OCI-M1 (cell line): ENCODE measurements around the gene MAMDC4.
A peak's percentile ranks its signal among the peaks of the same experiment; 100 is the strongest.
"Not testable (repeated sequence)": the region's sequence is repeated elsewhere in the genome, so short reads cannot be mapped to it uniquely, and the experiment has no call there.

ENCODE experiments used
- DNase-seq: peaks from one replicate; lab custom pipeline; 2025; lab: John Stamatoyannopoulos, UW

Gene MAMDC4

DNA sequence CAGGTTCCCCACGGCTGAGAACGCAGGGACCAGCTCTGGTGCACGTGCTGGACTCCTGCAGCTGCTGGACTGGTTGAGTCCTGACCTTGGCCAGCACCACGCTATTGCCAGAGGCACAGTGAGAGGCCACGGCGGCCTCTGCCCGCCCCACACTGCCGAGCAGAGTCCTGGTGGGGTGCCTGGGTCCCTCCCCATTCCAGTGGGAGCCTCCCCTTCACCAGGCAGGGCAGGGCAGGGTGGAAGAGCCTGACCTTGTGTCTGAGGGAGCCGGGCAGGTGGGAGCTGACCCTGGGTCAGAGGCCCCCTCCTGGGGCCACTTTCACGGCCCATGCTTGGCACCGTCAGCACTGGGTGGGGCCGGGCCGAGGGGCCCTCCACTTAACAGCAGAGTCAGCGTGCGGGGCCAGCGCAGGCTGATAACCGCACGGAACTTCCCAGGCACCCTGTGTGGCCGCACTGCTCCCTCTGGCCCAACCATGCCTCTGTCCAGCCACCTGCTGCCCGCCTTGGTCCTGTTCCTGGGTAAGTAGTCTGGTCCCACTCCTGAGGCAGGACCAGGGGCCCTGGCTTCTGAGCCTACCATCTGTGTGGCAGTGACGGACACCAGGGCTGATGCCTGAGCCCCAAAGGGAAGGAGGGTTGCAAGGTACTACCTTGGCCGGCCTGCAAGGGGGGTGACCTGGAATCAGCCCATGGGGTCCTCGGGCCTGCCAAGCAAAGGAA lies at the start of gene MAMDC4:
Gene MAMDC4, plus strand, starts transcription at position 406 of the 723 bp plus-strand sequence. Its CDS starts 71 bp downstream, at position 477.
- DNase-seq = no peak

DNA sequence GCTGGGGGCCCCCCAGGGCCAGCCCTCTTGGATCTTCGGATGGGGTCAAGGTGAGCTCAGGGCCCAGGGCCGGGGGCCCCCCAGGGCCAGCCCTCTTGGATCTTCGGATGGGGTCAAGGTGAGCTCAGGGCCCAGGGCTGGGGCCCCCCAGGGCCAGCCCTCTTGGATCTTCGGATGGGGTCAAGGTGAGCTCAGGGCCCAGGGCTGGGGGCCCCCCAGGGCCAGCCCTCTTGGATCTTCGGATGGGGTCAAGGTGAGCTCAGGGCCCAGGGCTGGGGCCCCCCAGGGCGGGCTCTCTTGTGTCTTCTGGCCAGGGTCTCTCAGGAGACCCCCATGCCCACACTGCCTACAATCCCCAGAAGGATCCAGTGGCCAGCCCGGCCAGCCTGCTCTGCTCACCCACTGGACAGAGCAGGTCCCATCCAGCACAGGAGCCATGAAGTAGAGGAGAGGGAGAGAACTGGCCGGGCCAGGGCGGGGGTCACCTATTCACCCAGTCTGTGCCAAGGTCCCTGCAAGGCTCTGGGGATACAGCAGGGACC lies 49.1 kb upstream of the MAMDC4 start:
- DNase-seq = not testable (repeated sequence)

DNA sequence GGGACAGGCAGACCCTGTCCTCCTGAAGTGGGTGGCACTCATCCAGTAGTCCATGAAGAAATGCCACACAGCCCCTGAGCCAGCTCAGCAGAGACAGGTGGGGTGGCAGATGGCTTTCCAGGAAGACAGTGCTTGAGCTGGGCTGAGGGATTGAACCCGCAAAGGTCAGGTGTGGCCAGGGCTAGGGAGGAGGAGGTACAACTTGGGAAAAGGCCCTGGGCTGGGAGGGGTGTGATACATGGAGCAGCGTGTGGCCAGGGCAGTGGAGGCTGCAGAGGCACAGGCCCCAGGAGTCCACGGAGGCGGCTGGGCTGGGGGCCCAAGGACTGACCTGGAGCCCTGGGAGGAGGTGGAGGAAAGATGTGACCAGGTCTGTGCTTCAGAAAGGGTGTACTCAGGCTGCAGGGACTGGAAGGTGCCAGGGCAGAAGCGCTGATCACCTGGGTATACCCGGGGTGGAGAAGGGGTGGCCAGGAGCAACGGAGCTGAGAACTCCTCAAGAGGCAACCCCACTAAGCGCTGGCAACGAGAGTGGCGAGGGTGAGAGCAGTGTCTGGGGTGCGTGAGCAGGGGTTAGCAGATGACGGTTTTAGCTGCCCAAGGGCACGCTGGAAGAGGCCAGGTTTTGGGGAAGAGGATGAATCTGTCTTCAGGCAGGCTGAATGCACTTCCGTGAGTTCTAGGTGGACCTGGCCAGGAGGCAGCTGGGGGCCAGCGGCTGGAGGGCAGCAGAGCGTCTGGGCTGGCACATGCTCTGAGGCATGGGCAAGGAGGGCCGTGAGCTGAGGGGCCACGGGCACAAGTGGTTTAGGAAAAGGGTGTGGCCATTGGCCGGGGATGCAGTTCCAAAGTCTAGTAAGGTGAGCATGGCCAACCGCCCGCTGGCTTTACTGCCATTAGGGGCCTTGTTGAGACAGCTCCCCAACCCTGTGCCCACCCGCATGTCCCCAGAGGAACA lies 48.3 kb upstream of the MAMDC4 start:
- no peak for DNase-seq

DNA sequence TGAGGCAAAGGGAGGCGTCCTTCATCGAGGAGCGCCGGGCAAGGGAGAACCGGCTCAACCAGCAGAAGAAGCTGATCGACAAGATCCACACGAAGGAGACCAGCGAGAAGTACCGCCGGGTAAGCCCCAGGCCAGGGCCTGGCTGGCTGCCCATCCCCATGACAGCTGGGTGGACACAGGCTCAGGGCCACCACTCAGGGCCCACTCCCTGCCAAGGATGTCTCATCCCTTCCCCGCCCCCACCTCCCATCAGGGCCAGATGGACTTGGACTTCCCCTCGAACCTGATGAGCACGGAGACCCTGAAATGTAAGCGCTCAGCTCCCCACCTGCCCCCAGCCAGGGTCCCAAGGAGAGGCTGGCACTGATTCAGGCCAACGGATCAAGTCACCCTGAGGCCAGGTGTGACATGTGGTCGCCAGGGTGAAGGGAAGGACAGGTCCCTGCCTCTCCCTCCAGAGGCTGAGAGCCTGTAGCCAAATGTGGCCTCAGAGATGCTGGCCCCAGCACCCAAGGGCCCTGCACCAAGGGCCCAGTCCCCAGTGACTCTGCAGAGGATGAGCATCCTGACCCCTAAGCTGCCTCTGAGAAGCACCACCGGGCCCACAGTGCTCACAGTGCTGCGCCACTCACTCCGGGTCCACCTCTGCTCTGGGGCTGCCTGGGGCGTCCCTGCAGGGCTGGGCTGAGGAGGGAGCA lies 47.5 kb upstream of the MAMDC4 start:
- DNase-seq = no peak

DNA sequence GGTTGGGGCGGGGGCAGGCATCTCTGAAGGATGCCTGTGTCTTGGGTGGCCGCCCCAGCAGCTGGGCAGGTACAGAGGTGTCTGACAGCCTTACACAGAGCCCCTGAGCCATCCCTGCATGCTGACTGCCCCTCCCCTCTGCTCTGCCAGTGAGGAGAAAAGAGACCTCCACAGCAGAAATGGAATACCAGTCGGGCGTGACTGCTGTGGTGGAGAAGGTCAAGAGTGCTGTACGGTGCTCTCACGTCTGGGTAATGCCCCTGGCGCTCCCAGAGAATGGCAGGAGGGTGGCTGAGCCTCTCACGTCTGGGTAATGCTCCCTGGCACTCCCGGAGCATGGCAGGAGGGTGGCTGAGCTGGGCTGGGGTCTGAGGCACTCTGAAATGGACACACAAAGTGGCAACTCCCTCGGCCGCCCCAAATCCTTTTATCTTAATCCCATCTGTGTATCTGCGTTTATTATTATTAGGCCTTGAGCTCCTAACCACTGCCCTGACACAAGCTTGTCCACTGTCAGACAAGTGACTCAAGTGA lies 46.9 kb upstream of the MAMDC4 start:
- DNase-seq = no peak

DNA sequence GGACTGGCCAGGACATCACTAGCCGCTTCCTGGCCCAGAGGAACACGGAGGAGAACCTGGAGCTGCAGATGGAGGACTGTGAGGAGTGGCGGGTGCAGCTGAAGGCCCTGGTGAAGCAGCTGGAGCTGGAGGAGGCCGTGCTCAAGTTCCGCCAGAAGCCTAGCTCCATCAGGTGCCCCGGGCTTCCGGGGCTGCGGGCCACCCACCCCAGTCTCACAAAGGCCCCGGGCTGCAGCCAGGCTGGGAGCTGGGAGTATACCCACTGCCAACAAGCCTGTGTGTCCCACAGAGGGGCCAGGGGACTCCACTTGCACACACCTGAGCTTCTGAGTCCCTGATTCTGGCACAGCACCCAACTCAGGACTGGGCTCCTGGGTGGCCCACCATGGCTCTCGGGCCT lies 46.1 kb upstream of the MAMDC4 start:
- no peak for DNase-seq

DNA sequence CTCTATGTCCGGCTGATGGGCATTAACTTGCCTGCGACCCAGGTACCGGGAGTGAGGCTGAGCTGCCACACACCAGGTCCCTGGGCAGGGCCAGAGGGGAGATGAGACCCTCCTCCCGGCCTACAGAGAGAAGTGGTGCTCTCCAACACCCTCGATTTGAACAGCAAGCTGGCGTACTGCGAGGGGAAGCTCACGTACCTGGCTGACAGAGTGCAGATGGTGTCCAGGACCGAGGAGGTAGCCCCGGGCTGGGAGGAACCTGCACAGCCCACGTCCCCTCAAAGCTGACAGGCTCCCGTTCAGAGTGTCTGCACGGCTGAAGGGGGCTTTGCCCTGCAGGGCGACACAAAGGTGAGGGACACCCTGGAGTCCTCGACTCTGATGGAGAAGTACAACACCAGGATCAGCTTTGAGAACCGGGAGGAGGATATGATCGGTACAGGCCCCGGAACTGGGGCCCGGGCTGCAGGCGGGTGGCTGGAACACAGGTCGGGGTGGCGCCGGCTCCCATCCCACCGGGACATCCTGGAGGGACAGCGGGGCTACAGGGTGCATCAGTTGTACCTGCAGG lies 45.4 kb upstream of the MAMDC4 start:
- DNase-seq = no peak

DNA sequence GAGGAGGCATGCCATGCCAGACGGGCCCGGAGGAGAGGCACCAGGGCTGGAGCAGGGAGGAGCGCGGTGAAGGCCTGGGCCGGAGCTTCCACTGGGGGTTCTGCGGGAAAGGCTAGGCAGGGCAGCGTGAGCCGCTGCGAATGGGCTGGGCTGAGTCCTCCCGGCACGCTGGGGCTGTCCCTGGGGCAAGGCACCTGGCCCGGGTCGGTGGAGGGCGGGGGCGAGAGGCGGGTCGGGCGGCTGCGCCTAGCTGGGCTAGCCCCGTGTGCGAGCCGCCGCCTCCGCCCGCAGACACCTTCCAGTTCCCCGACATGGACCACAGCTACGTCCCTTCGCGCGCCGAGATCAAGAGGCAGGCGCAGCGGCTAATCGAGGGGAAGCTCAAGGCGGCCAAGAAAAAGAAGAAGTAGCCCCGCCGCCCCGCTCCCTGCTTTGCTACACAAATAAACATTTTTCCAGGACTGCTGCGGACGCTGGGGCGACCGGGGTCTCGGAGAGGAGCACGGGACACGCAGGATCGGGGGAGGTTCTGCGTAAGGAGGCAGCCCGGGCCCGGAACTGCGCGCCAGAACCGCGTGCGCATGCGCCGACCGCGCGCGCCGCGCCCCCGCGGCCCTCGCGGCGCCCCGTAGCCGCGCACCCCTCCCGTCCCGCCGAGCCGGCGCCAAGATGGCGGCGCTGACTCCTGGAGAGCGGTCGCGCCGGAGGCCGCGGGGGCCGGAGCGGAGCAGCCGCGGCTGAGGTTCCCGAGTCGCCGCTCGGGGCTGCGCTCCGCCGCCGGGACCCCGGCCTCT lies 44.7 kb upstream of the MAMDC4 start, which contains the start of gene RABL6:
Gene RABL6, plus strand, starts transcription at position 668 of the 794 bp plus-strand sequence. CDS start 249 bp downstream, outside the sequence.
- peak; percentile 86 for DNase-seq

DNA sequence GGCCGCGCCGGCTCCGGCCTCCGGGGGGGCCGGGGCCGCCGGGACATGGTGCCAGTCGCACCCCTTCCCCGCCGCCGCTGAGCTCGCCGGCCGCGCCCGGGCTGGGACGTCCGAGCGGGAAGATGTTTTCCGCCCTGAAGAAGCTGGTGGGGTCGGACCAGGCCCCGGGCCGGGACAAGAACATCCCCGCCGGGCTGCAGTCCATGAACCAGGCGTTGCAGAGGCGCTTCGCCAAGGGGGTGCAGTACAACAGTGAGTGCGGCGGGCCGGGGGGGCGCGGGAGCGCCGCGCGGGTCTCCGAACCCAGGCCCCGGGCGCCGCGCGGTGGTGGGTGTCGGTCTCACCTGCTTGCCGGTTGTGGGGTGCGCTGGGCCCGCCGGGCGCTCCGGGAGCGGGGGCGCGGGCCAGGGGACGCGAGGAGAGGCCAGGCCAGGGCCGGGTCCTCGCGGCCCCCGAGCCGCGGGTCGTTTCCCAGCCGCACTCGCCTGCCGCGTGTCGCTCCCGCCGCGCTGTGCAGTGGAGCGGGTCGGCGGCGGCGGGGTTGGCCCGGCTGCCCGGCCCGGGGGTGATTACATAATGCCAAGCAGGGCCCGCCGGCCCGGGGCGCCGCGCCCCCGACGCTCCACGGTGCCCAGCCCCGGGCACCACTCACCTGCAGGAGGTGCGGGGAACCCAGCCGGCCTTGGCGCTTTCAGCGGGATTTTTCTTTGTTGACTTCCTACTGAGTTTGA lies 43.9 kb upstream of the MAMDC4 start:
- peak; percentile 50 for DNase-seq

DNA sequence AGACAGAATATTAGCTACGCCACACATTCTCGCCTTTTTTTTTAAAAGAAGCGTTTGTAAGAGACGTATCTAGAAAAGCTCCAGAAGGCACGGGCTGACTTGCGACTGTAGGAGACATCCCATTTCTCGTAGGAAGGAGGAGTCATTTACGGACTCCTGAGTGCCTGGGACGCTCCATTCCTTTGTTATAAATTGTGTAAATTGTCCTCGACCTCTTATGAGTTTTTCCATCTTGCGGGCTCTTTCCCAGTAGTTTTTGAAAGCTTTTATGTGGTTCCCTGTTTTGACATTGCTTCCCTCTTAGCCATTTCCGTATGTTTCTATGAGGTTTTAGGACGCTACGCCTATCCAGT lies 43.4 kb upstream of the MAMDC4 start:
- peak; percentile 39 for DNase-seq

DNA sequence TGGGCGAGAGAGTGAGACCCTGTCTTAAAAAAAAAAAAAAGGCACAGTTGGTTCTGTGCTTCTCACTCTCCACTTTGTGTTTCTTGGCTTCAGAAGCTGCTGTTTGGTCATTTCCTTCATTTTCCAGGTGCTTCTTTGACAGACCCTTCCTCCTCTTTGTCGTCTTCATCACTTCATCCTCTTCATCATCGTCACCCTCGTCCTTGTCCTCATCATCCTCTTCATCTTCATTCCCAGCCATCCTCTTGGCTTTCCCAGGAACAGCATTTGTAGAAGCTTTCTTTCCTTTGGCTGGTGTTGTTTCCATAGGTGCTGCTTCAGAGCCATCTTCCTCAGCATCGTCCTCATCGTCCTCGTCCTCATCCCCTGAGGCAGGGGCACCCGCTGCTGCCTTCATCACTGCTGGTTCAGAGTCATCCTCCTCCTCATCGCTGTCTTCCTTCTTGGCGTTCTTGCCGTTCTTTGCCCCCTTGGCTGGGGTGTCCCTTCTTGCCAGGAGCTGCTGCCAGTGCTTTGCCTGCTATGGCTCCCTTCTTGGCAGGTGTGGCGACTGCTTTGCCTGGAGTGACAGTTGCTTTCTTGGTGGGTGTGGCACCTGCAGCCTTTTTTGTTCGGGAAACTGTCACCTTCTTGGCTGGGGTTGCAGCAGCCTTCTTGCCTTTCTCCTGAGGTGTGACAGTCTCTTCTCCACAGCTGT lies 37.3 kb upstream of the MAMDC4 start:
- no peak for DNase-seq

DNA sequence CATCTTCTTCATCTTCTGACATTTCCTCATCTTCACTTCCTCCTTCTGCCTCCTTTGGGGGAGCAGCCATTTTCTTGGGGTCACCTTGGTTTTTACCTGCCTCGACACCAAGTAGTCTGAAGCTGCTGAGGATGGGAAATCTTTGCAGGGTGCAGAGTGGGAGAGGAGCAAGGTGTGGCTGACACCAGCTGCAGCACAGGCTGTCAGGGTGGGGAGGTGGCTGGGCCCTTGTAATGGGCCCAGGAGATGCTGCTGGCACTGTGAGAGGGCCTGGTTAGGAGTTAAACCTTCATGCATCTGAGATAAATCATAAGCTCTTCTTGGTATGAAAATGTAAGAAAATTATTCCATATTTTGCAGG lies 36.7 kb upstream of the MAMDC4 start:
- DNase-seq = no peak

DNA sequence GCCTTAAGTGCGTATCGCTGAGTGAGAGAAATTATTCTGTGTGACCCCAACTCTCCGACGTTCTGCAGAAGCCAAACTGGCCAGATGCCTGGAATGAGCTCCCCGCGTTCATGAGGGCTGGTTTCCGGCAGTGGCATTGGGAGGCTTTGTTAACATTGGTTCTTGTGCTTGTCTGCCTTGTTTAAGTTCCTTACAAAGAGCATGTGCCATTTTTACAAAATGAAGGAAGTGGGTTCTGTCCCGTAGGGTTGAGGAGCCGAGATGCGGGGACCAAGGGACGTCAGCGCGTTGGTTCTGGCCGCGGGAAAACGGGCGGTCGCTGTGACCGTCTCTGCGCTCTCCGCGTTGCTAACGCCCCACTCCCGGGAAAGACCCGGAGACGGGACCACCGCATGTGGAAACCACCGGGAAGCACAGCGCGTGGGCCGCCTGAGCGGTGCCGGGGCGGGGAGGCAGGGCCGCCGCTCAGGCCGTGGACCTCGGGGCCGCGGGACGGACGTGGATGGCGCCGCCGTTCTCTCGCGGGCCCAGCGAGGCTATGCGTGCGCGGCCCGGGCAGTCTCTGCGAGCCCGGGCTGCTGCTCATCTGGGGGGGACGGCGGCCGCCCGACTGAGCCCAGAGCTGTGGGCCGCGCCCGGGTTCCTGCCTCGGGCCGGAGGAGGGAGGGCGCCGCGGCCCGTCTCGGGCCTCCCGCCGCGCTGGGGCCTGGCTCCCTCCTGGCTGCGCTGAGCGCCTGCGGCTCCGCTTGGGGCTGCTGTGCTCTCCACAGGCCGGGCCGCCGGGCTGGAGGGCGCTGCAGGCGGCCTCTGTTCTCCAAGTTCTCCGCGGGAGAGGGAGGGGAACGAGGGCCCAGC lies 30.9 kb upstream of the MAMDC4 start:
- DNase-seq = no peak

DNA sequence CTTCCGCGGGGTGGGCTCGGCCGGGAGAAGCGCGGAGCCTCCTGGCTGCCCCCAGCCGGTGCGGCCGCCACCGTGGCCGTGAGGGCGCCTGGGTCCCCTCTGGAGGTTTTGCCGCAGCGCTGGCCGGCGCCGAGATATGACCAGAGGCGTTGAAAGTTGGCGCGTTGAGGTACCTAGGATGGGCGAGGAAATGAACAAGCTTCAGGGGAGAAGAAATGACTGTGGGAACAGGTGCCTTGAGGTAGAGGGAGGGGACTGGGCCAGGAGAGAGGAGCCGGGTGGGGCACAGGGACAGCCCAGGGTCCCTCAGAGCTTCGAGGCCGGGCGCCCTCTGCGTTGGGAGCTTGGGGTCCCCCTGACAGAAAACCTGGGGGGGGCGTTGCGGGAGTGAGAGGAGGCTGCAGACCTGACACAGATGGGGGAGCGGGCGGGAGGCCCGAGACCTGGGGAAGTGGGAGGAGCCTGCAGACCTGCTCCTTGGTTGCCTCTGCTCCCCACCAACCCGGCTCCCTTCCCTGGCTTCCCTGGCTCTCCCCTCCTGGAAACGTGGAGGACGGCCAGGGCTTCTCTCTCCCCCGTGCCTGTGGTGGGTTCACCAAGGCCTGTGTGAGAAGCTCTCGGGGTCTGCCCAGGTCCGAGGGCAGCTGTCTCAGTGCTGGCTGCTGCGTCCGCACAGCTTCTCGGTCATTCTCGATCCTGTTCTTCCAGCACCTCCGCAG lies 30.2 kb upstream of the MAMDC4 start:
- DNase-seq = no peak

DNA sequence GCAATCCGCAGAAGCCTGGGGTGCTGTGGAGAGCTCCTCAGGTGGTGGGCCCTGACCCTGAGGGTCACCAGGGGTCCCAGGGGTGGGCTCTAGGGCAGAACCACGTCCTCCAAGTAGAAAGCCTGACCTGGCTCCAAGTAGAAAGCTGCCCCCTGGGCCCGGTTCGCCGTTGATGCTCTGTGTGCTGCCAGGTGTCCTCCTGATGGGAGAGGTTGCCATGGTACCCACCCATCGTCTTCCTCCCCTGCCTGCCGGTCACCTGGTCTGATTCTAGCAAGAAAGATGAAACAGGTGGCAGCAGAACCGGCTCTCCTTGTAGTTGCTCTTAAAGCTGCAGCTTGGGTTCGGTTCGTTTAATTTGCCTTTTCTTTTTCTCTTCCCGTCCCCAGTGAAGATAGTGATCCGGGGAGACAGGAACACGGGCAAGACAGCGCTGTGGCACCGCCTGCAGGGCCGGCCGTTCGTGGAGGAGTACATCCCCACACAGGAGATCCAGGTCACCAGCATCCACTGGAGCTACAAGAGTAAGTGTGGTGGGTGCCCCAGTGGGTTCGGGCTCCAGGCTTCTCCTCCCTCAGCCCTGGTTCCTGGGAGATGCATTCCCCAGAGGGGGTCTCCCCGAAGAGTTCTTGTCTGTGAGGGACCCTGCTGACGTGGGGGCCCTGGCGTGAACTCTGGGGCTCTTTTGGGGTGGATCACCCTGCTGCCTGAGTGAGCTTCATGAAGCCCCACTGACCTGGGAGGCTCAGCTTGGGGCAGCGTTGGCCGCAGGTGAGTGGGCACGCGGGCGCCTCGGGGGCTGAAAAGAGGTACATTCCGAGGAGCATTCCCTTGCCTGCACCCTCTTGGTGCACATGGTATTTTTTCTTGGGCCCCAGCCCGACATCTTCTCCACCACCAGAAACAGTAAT lies 28.8 kb upstream of the MAMDC4 start:
- no peak for DNase-seq

DNA sequence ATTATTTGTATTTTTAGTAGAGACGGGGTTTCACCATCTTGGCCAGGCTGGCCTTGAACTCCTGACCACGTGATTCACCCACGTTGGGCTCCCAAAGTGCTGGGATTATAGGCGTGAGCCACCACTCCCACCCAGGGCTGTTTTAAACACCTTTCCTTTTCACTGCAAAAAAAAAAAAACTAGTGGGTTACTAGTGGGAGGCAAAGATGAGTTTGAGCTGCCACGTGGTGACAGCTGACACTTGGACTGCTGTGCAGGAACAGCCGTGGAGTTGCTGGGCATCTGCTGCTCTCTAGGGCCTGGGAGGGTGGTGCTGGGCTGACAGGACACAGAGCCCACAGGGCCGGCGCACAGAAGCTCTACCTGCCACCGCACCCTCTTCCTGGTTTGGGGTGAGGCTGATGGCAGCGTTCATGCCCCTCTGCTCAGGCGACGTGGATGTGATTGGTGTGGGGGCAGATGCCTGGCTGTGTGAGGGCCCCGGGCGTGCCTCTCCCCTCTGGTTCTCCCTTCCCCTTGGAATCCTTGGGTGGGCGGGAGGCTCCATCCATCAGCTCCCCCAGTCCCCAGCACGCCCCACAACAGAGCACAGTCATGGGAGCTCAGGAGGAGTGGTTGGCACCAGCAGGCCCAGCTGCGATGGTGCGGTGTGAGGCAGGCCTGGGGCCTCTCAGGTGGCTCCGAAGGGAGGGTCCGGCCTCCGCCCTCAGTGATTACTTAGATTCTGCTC lies 27.5 kb upstream of the MAMDC4 start:
- DNase-seq = no peak
